CD14-positive monocyte (primary cell): ENCODE results near the gene CYFIP2. TPM values are rescaled to one million over a fixed set of nuclear protein-coding genes. Genes with fewer than 3 reads are reported as not detected.

Experiments
- DNase-seq, 3 donors: peaks; one replicate each; pipeline ENCODE4 v3.0.0-alpha.2; 2011 to 2022
- H2AFZ ChIP-seq: 2 replicates; pipeline ENCODE4 v1.6.0; 2012; ENCODE audit warnings: mild to moderate bottlenecking, low read depth, low read length, inconsistent platforms; ENCODE audit not compliant: insufficient read depth, poor library complexity, severe bottlenecking
- H3K27ac ChIP-seq, 2 donors: 1 replicate in 1 of 2; 2 replicates in 1 of 2; pipeline ENCODE4 v1.5.1; 2012 to 2013; ENCODE audit warnings: low read length in 2 of 2, control low read depth in 1 of 2, inconsistent platforms in 1 of 2, low read depth in 1 of 2, mild to moderate bottlenecking in 1 of 2
- H3K27me3 ChIP-seq, 2 donors: one replicate each; pipeline versions ENCODE4 v1.6.0 to v1.6.1; 2011 to 2013; ENCODE audit warnings: low read length in 2 of 2; ENCODE audit not compliant: control insufficient read depth in 2 of 2, insufficient read depth in 2 of 2
- H3K36me3 ChIP-seq, 2 donors: replicated peaks in 1 of 2; 1 replicate in 1 of 2; 2 replicates in 1 of 2; pipeline versions ENCODE4 v1.5.1 to v1.6.1; 2012 to 2013; ENCODE audit warnings: low read length in 2 of 2, control low read depth in 1 of 2, inconsistent platforms in 1 of 2, mild to moderate bottlenecking in 1 of 2; ENCODE audit not compliant: insufficient read depth in 2 of 2, control insufficient read depth in 1 of 2
- H3K4me1 ChIP-seq, 2 donors: 1 replicate in 1 of 2; 2 replicates in 1 of 2; pipeline versions ENCODE4 v1.5.1 to v1.6.1; 2012 to 2013; ENCODE audit warnings: low read length in 2 of 2, control low read depth in 1 of 2, inconsistent platforms in 1 of 2, mild to moderate bottlenecking in 1 of 2, moderate library complexity in 1 of 2; ENCODE audit not compliant: insufficient read depth in 2 of 2, control insufficient read depth in 1 of 2
- H3K4me2 ChIP-seq: replicated peaks from 2 replicates; pipeline ENCODE3; 2012; ENCODE audit warnings: low read length, moderate library complexity, mild to moderate bottlenecking; ENCODE audit not compliant: poor library complexity, severe bottlenecking; ENCODE audit errors: extremely low read depth
- H3K4me3 ChIP-seq, 3 experiments: fragments of 200-600 bp in 1 of 3; sonication (generic) in 1 of 3; replicated peaks in 1 of 3; 1 replicate in 2 of 3; 2 replicates in 1 of 3; pipeline ENCODE4 v1.5.1; 2011 to 2013; ENCODE audit warnings: low read length in 3 of 3, mild to moderate bottlenecking in 3 of 3, control low read depth in 2 of 3, low read depth in 2 of 3, inconsistent platforms in 1 of 3, moderate library complexity in 1 of 3
- H3K79me2 ChIP-seq: 2 replicates; pipeline ENCODE4 v1.6.0; 2012; ENCODE audit warnings: mild to moderate bottlenecking, control low read depth, inconsistent platforms, low read length, moderate library complexity; ENCODE audit not compliant: insufficient read depth
- H3K9ac ChIP-seq: 2 replicates; pipeline ENCODE4 v1.6.0; 2017; ENCODE audit warnings: low read length, mild to moderate bottlenecking; ENCODE audit not compliant: insufficient read depth, poor library complexity, severe bottlenecking
- H3K9me3 ChIP-seq, 2 donors: replicated peaks in 1 of 2; 1 replicate in 1 of 2; 2 replicates in 1 of 2; pipeline versions ENCODE4 v1.5.1 to v1.6.1; 2012 to 2013; ENCODE audit warnings: low read length in 2 of 2, control low read depth in 1 of 2; ENCODE audit not compliant: control insufficient read depth in 1 of 2, insufficient read depth in 1 of 2
- H4K20me1 ChIP-seq: 2 replicates; pipeline ENCODE4 v1.6.0; 2012; ENCODE audit warnings: mild to moderate bottlenecking, low read length, control low read depth, moderate library complexity; ENCODE audit not compliant: insufficient read depth
- H3K27ac Mint-ChIP-seq, 7 donors: one replicate each; pipeline ENCODE4 v1.8.0; 2020; ENCODE audit warnings: mild to moderate bottlenecking in 7 of 7, mixed read lengths in 7 of 7, moderate library complexity in 6 of 7, inconsistent platforms in 2 of 7
- H3K27me3 Mint-ChIP-seq, 3 donors: one replicate each; pipeline ENCODE4 v1.8.0; 2021 to 2022; ENCODE audit warnings: low read depth in 3 of 3, mild to moderate bottlenecking in 3 of 3, mixed read lengths in 3 of 3, moderate library complexity in 3 of 3, inconsistent platforms in 1 of 3
- H3K36me3 Mint-ChIP-seq, 2 donors: one replicate each; pipeline ENCODE4 v1.8.0; 2020; ENCODE audit warnings: mixed read lengths in 2 of 2, inconsistent platforms in 1 of 2, mild to moderate bottlenecking in 1 of 2
- H3K4me1 Mint-ChIP-seq: one replicate; pipeline ENCODE4 v1.8.0; 2020; ENCODE audit warnings: mild to moderate bottlenecking, mixed read lengths
- H3K4me3 Mint-ChIP-seq, 2 donors: one replicate each; pipeline ENCODE4 v1.8.0; 2020; ENCODE audit warnings: mild to moderate bottlenecking in 2 of 2, mixed read lengths in 2 of 2, moderate library complexity in 1 of 2
- H3K9me3 Mint-ChIP-seq, 7 donors: one replicate each; pipeline ENCODE4 v1.8.0; 2020 to 2022; ENCODE audit warnings: mixed read lengths in 7 of 7, mild to moderate bottlenecking in 6 of 7, moderate library complexity in 6 of 7, inconsistent platforms in 2 of 7
- WGBS: methylation state at CpG from one replicate; pipeline ENCODE4 v1.1.5; 2013; ENCODE audit warnings: missing lambda C conversion rate; ENCODE audit not compliant: insufficient coverage; 5-methylcytosine and 5-hydroxymethylcytosine counted together
- intact Hi-C, 2 donors: fragments of 100-400 bp; cut with micrococcal nuclease; formaldehyde crosslinking; loops; one replicate each; pipeline versions ENCODE4 v1.15.0 to v1.15.1; 2023
- polyA plus RNA-seq, 3 donors: library from polyadenylated mRNA; depleted of rRNA in 1 of 3; unstranded in 2 of 3; stranded (reverse) in 1 of 3; fragments of 300-500 nt in 2 of 3; fragments of >200 nt in 1 of 3; fragmentation: Illumina TruSeq in 2 of 3; gene quantifications; 1 replicate in 2 of 3; 2 replicates in 1 of 3; pipeline ENCODE4 v1.2.3, GENCODE V29; 2012 to 2021
- TF ChIP-seq, protein P1 (sequence below): fragments of 200-600 bp; IDR thresholded peaks from one replicate; pipeline ENCODE4 v1.8.0; 2022; ENCODE audit warnings: antibody characterized with exemption, mild to moderate bottlenecking

The CYFIP2 gene
- polyA plus RNA-seq, 3 donors: 33.6 to 45.6 (median 36.0) TPM

DNA sequence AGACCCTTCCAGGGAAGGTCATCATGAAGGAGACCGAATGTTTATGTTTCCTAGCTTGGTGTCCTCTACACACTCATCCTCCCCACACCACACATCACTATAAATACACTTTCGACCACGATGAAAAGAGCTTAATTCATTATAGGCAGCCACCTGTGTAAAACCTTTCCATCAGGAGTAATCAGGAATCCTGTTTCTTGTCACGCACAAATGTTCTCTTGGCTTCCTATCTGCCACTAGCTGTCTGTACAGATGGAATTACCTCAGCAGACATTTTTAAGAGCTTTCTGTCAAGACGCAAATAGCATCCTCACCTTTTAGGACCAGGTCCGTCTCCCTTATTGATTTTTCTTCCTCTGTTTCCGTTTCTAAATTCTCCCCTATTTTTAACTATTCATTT, 79.1 kb downstream of the CYFIP2 start:
- no peaks in the 10 kb centered on the region for H3K4me1 Mint-ChIP-seq
- H3K9me3 ChIP-seq: no peaks in the 10 kb centered on the region
- H3K27me3 ChIP-seq: no peaks in the 10 kb centered on the region
- H3K4me2 ChIP-seq: no peak overlapping the region
- H3K4me1 ChIP-seq: no peaks in the 10 kb centered on the region
- TF ChIP-seq, protein P1, sequence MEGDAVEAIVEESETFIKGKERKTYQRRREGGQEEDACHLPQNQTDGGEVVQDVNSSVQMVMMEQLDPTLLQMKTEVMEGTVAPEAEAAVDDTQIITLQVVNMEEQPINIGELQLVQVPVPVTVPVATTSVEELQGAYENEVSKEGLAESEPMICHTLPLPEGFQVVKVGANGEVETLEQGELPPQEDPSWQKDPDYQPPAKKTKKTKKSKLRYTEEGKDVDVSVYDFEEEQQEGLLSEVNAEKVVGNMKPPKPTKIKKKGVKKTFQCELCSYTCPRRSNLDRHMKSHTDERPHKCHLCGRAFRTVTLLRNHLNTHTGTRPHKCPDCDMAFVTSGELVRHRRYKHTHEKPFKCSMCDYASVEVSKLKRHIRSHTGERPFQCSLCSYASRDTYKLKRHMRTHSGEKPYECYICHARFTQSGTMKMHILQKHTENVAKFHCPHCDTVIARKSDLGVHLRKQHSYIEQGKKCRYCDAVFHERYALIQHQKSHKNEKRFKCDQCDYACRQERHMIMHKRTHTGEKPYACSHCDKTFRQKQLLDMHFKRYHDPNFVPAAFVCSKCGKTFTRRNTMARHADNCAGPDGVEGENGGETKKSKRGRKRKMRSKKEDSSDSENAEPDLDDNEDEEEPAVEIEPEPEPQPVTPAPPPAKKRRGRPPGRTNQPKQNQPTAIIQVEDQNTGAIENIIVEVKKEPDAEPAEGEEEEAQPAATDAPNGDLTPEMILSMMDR: no peak
- H4K20me1 ChIP-seq: no peaks in the 10 kb centered on the region
- 97% methylated on average over 6 of the region's 7 CpGs for WGBS
- no peak for DNase-seq
- peaks cover 0 to 59% of the 10 kb centered on the region in 2 donors for H3K36me3 ChIP-seq
- no peaks in the 10 kb centered on the region for H3K79me2 ChIP-seq
- no peak overlapping the region for H2AFZ ChIP-seq
- intact Hi-C loops: loop anchor here (5.0 to 10.0 kb wide), 2 partner anchors 70 to 132 kb away; no protein-coding TSS in a partner anchor
- H3K27ac ChIP-seq: no peak overlapping the region
- no peak overlapping the region for H3K4me3 Mint-ChIP-seq
- H3K27me3 Mint-ChIP-seq: no peaks in the 10 kb centered on the region
- H3K9ac ChIP-seq: no peak overlapping the region
- H3K36me3 Mint-ChIP-seq: peaks cover 35 to 47% of the 10 kb centered on the region in 2 donors
- no peak overlapping the region for H3K4me3 ChIP-seq
- H3K9me3 Mint-ChIP-seq: peaks cover 0 to 2% (median 0%) of the 10 kb centered on the region in 7 donors
- no peak overlapping the region for H3K27ac Mint-ChIP-seq

DNA sequence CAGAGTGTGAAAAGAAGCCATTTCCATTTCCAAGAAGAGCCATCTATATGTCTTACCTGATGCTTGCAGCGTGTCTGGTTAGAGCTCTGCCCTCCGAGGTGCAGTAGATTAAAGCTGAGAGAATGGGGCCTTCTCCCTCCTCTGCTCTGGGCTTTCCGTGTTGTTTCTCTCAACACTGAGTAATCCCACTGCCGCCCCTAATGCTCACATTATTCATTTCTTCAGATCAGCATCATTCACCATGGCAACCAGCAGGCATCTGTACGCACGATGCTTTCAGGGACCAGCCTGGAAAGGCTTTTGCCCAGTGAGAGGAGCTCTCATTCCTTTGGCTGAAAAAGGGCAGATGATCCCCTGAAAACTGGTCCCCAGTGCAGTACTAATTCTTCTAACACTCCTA, 79.6 kb downstream of the CYFIP2 start:
- no peaks in the 10 kb centered on the region for H3K27me3 ChIP-seq
- Mint-ChIP-seq H3K36me3 (peaks cover 34 to 43% of the 10 kb centered on the region in 2 donors), H3K9me3 (peaks cover 0 to 2% (median 0%) of the 10 kb centered on the region in 7 donors), H3K27ac (no peak overlapping the region), H3K27me3 (no peaks in the 10 kb centered on the region), H3K4me3 (no peak overlapping the region), H3K4me1 (no peaks in the 10 kb centered on the region)
- H3K4me3 ChIP-seq: no peak overlapping the region
- WGBS: no CpG with 5 or more reads among the region's 6 CpGs
- no peaks in the 10 kb centered on the region for H3K9me3 ChIP-seq
- no peaks in the 10 kb centered on the region for H3K79me2 ChIP-seq
- H3K4me1 ChIP-seq: no peaks in the 10 kb centered on the region
- TF ChIP-seq, protein P1: no peak
- no peak overlapping the region for H3K4me2 ChIP-seq
- intact Hi-C loops: loop anchor here (5.0 to 10.0 kb wide), 2 partner anchors 69 to 132 kb away; no protein-coding TSS in a partner anchor
- no peak overlapping the region for H3K27ac ChIP-seq
- no peak overlapping the region for H3K9ac ChIP-seq
- H2AFZ ChIP-seq: no peak overlapping the region
- DNase-seq: no peak
- H4K20me1 ChIP-seq: no peaks in the 10 kb centered on the region
- peaks cover 0 to 55% of the 10 kb centered on the region in 2 donors for H3K36me3 ChIP-seq
